Hepatocyte (in vitro differentiated cells): ENCODE results near the gene KPNB1. TPM values are rescaled to one million over a fixed set of nuclear protein-coding genes. Genes with fewer than 3 reads are reported as not detected.

ENCODE experiments used
- DNase-seq: peaks from one replicate; pipeline ENCODE4 v3.0.0-alpha.2; 2016; ENCODE audit warnings: low spot score
- H2AFZ ChIP-seq: fragments of 200-600 bp; sonication (generic); 2 replicates; pipeline ENCODE4 v1.6.0; 2016; ENCODE audit warnings: antibody characterized with exemption, mild to moderate bottlenecking
- H3K27ac ChIP-seq: fragments of 200-600 bp; sonication (generic); 2 replicates; pipeline ENCODE4 v1.5.1; 2016; ENCODE audit warnings: mild to moderate bottlenecking
- H3K27me3 ChIP-seq: fragments of 200-600 bp; sonication (generic); 2 replicates; pipeline ENCODE4 v1.6.1; 2016
- H3K36me3 ChIP-seq: fragments of 200-600 bp; sonication (generic); replicated peaks from 2 replicates; pipeline ENCODE4 v1.5.1; 2016; ENCODE audit warnings: low read depth; ENCODE audit not compliant: insufficient read depth
- H3K4me1 ChIP-seq: fragments of 200-600 bp; sonication (generic); 2 replicates; pipeline ENCODE4 v1.5.1; 2016; ENCODE audit warnings: mild to moderate bottlenecking, moderate library complexity; ENCODE audit not compliant: insufficient read depth
- H3K4me2 ChIP-seq: fragments of 200-600 bp; sonication (generic); 2 replicates; pipeline ENCODE4 v1.6.0; 2016
- H3K4me3 ChIP-seq: fragments of 200-600 bp; sonication (generic); 2 replicates; pipeline ENCODE4 v1.5.1; 2016; ENCODE audit warnings: mild to moderate bottlenecking
- H3K79me2 ChIP-seq: fragments of 200-600 bp; sonication (generic); 2 replicates; pipeline ENCODE4 v1.6.0; 2017; ENCODE audit warnings: mild to moderate bottlenecking
- H3K9me2 ChIP-seq: fragments of 200-600 bp; sonication (generic); replicated peaks from 2 replicates; pipeline ENCODE4 v1.6.0; 2017; ENCODE audit warnings: mild to moderate bottlenecking; ENCODE audit not compliant: insufficient read depth
- H3K9me3 ChIP-seq: fragments of 200-600 bp; sonication (generic); 2 replicates; pipeline ENCODE4 v1.5.1; 2016; ENCODE audit warnings: low read depth, mild to moderate bottlenecking
- H4K20me1 ChIP-seq: fragments of 200-600 bp; sonication (generic); 2 replicates; pipeline ENCODE4 v1.6.0; 2016; ENCODE audit warnings: mild to moderate bottlenecking; ENCODE audit not compliant: insufficient read depth, poor library complexity, severe bottlenecking
- CTCF ChIP-seq: fragments of 200-600 bp; sonication (generic); IDR thresholded peaks from 2 replicates; pipeline ENCODE4 v1.5.1; 2016; ENCODE audit warnings: antibody characterized with exemption, mild to moderate bottlenecking; ENCODE audit not compliant: poor library complexity
- EZH2 ChIP-seq: fragments of 200-600 bp; sonication (generic); IDR thresholded peaks from 2 replicates; pipeline ENCODE4 v1.6.1; 2016; ENCODE audit warnings: antibody characterized with exemption, mild to moderate bottlenecking, borderline replicate concordance
- EZH2phosphoT487 ChIP-seq: fragments of 200-600 bp; sonication (generic); IDR thresholded peaks from one replicate; pipeline ENCODE4 v1.6.1; 2018; ENCODE audit warnings: antibody characterized with exemption, mild to moderate bottlenecking, low read depth, moderate library complexity; ENCODE audit not compliant: unreplicated experiment, severe bottlenecking
- WGBS: methylation state at CpG from one replicate; pipeline ENCODE4 v1.1.6; 2016; ENCODE audit warnings: low lambda C conversion rate; ENCODE audit errors: missing lambda C conversion rate; 5-methylcytosine and 5-hydroxymethylcytosine counted together
- polyA plus RNA-seq: library from polyadenylated mRNA; unstranded; fragments of >200 nt; fragmentation: Nextera tagmentation; extraction: Ambion mirVana; gene quantifications from 2 replicates; pipeline ENCODE4 v1.2.1, GENCODE V29; 2016
- total RNA-seq: library from RNA; depleted of rRNA; stranded (reverse); fragments of >200 nt; gene quantifications from 2 replicates; pipeline ENCODE4 v1.2.3, GENCODE V29; 2014

Gene KPNB1
- total and polyA plus RNA-seq, 2 experiments from 2014 or later = 59.5 to 194 TPM

DNA sequence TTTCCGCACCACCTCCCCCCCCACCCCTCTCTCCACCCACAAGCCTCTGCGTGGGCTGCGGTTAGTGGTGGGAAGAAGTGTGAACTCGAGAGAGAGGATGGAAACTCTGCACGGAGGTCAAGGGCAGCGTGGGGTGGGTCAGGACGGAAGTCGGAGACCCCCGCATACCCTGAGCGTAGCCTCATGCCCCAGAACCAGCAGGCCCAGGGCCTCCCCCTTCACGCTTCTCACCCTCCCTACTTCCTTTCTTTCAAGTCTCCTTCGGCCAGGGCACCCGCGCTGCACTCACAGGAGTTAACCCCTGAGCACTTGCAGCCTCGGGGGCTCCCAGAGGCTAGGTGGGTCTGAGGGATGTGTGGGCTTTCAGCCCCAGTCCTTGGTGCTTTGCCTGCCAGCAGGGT lies 53.5 kb downstream of the KPNB1 start:
- no peak overlapping the region for H3K27ac ChIP-seq

DNA sequence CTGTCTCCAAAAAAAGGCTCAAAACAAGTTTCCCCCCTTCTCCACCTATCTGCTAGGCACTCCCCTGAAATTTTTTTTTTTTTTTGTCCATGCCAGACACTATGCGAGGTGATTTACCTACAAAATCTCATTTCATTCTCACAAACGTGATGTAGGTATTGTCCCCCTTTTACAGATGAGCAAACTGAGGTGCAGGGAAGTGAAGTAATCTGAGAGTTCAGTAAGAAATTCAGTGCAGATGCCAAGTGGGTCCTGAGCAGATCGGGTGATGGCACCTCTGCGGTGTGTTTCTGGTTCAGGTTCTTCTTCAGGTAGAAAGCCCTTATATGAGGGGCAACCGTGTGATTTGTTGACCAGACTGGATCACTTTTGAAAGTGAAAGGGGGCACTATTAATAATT lies 54.0 kb downstream of the KPNB1 start:
- Histone ChIP-seq H3K79me2 (no peaks in the 10 kb centered on the region), H3K9me2 (no peaks in the 10 kb centered on the region), H3K27me3 (no peaks in the 10 kb centered on the region), H3K36me3 (no peaks in the 10 kb centered on the region), H3K27ac (no peak overlapping the region), H3K9me3 (no peaks in the 10 kb centered on the region), H2AFZ (no peak overlapping the region), H4K20me1 (peaks cover 5% of the 10 kb centered on the region), H3K4me3 (no peak overlapping the region), H3K4me2 (no peak overlapping the region), H3K4me1 (no peaks in the 10 kb centered on the region)
- DNase-seq = no peak
- TF ChIP-seq EZH2 (no peak), EZH2phosphoT487 (no peak), CTCF (no peak)
- WGBS = 97% methylated on average over 5 of the region's 5 CpGs

More for the DNA sequence above, 53.5 kb downstream of the KPNB1 start:
- no peaks in the 10 kb centered on the region for H3K36me3 ChIP-seq
- H4K20me1 ChIP-seq = peaks cover 5% of the 10 kb centered on the region
- no peaks in the 10 kb centered on the region for H3K79me2 ChIP-seq
- DNase-seq = no peak
- no peaks in the 10 kb centered on the region for H3K4me1 ChIP-seq
- H3K4me3 ChIP-seq = no peak overlapping the region
- no peaks in the 10 kb centered on the region for H3K9me3 ChIP-seq
- no peaks in the 10 kb centered on the region for H3K9me2 ChIP-seq
- TF ChIP-seq EZH2phosphoT487 (no peak), EZH2 (no peak), CTCF (no peak)
- H3K27me3 ChIP-seq = no peaks in the 10 kb centered on the region
- WGBS = 90% methylated on average over 13 of the region's 15 CpGs
- H2AFZ ChIP-seq = no peak overlapping the region
- no peak overlapping the region for H3K4me2 ChIP-seq

GRCh38 chr17:47704116-47704515 lies 54.4 kb downstream of the KPNB1 start:
- 89% methylated on average over 14 of the region's 14 CpGs for WGBS
- H3K4me2 ChIP-seq = no peak overlapping the region
- H3K27me3 ChIP-seq = no peaks in the 10 kb centered on the region
- no peaks in the 10 kb centered on the region for H3K79me2 ChIP-seq
- H4K20me1 ChIP-seq = peaks cover 3% of the 10 kb centered on the region
- TF ChIP-seq EZH2phosphoT487 = no peak
- no peak for TF ChIP-seq EZH2
- H3K27ac ChIP-seq = no peak overlapping the region
- no peak overlapping the region for H3K4me3 ChIP-seq
- no peak overlapping the region for H2AFZ ChIP-seq
- no peaks in the 10 kb centered on the region for H3K36me3 ChIP-seq
- H3K9me2 ChIP-seq = no peaks in the 10 kb centered on the region
- no peaks in the 10 kb centered on the region for H3K9me3 ChIP-seq
- no peak for DNase-seq
- no peaks in the 10 kb centered on the region for H3K4me1 ChIP-seq

DNA sequence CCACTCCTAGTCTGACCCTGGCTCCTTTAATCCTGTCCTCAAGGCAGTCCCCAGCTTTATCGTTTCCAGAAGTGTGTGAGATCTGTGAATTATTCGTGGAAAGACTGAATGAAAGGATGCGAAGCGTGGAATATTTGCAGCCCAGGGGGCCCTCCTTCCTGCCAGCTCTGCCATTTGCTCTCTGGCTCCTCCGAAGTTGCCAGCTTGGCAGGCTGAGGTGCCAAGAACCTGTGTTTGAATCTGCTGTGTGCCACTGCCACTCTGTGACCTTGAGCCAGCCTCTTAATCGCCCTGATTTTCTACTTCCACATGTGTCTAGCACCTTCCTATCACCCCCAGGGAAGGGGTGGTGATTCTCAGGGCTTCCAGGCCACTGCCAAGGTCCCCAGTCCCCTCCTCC lies 55.0 kb downstream of the KPNB1 start:
- Histone ChIP-seq H3K9me3 (no peaks in the 10 kb centered on the region), H3K27ac (no peak overlapping the region), H3K9me2 (no peaks in the 10 kb centered on the region), H3K27me3 (no peaks in the 10 kb centered on the region), H3K4me1 (no peaks in the 10 kb centered on the region), H4K20me1 (no peaks in the 10 kb centered on the region), H3K4me2 (no peak overlapping the region), H3K79me2 (no peaks in the 10 kb centered on the region), H3K36me3 (no peaks in the 10 kb centered on the region), H2AFZ (no peak overlapping the region), H3K4me3 (no peak overlapping the region)
- TF ChIP-seq EZH2 (no peak), EZH2phosphoT487 (no peak), CTCF (no peak)
- DNase-seq = no peak
- WGBS = 84% methylated on average over 6 of the region's 6 CpGs
